ENCODE data around the gene PDP2.

DNA sequence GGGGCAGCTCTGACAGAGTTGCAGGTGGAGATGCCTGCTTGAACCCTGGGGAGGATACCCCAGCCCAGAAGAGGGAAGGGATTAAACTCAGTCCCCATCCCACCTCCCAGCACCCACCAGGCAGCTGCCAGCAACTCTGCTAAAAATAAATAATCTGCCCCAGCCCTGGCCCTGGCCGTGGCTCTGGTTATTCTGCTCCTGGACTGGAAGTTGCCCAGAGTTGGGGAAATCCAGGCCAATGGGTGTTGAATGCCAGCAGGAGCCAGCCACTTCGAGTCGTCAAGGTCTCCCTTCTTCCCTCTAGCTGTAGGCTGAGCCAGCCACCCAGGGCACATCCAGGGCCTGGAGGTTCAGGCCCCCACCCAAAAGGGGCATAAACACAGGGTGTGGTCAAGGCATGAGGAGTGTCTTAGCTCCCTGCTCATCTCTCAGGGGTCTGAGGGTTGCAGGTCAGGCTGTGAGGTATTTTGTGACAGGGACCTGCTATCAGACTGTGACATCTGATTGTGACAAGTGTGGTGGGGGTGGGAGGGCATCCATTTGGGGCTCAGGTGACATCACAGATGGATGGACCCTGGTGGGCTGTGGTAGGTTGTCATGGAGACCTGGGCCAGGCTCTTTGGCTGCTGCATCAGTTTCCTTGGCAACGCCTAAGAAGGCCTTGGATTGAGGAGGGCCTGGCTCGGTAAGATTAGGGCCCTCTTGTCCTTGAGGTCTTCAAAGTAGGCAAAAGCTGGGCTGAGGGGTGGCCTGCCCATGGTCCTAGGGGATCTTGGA, 46.0 kb downstream of the PDP2 start:
- TF ChIP-seq CTCF (IDR thresholded peaks at IDR 0.05; ENCODE audit: low read depth, low read length, poor library complexity, severe bottlenecking), result no peak
- TF ChIP-seq EZH2phosphoT487 (IDR thresholded peaks at IDR 0.05; ENCODE audit: borderline replicate concordance, low read length), result no peak
